ACC112 (cell line): ENCODE data around the gene PPP1R15B.

Experiments used
- H2AFZ ChIP-seq: fragments of 200-600 bp; sonication (generic); one replicate; pipeline ENCODE4 v1.6.0; 2017; ENCODE audit warnings: antibody characterized with exemption, low read length; ENCODE audit not compliant: unreplicated experiment
- H3K27ac ChIP-seq: fragments of 200-600 bp; sonication (generic); 2 replicates; pipeline ENCODE4 v1.5.1; 2014; ENCODE audit warnings: low read depth, mild to moderate bottlenecking, antibody characterized with exemption, low read length, moderate library complexity
- H3K27me3 ChIP-seq: fragments of 200-600 bp; sonication (generic); 2 replicates; pipeline ENCODE4 v1.6.1; 2014; ENCODE audit warnings: mild to moderate bottlenecking, antibody characterized with exemption, low read length, moderate library complexity, mixed read lengths; ENCODE audit not compliant: insufficient read depth
- H3K36me3 ChIP-seq: fragments of 200-600 bp; sonication (generic); 2 replicates; pipeline ENCODE4 v1.6.1; 2016; ENCODE audit warnings: mild to moderate bottlenecking, antibody characterized with exemption, low read length, moderate library complexity, mixed read lengths; ENCODE audit not compliant: insufficient read depth
- H3K4me1 ChIP-seq: fragments of 200-600 bp; sonication (generic); one replicate; pipeline ENCODE4 v1.6.1; 2016; ENCODE audit warnings: low read length, mixed read lengths; ENCODE audit not compliant: insufficient read depth, unreplicated experiment, control insufficient read depth
- H3K4me3 ChIP-seq: fragments of 200-600 bp; sonication (generic); 2 replicates; pipeline ENCODE4 v1.5.1; 2014; ENCODE audit warnings: mild to moderate bottlenecking, low read depth, low read length
- H3K79me2 ChIP-seq: fragments of 200-600 bp; sonication (generic); one replicate; pipeline ENCODE4 v1.6.0; 2016; ENCODE audit warnings: low read length; ENCODE audit not compliant: control insufficient read depth, unreplicated experiment, insufficient read depth

PPP1R15B gene

DNA sequence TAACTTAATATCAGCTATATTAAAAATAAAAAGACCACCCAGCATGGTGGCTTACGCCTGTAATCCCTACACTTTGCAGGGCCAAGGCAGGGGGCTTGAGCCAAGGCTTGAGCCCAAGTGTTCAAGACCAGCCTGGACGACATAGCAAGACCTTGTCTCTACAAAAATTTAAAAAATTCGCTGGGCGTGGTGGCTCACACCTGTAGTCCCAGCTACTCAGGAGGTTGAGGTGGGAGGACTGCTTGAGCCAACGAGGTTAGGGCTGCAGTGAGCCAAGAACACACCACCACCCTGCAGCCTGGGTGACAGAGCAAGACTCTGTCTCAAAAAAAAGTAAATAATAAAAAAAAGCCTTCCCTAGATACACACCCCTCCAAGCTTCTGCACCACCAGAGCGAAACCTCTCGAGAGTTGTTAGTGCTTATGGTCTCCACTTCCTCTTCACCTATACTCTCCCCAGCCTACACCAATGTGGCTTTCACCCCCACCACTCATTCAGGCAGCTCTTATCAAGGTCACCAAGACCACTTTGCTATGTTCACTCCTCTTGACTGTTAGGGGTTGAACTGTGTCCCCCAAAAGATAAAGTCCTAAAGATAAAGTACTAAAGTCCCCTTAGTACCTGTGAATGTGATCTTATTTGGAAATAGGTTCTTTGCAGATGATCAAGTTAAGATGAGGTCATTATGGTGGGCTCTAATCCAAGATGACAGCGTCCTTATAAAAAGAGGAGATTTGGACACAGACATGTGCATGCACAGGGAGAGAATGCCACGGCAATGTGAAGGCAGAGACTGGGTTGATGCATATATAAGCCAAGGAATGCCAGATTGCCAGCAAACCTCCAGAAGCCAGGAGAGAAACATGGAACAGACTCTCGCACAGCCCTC is 6.8 kb upstream of the PPP1R15B start:
- peaks cover 27% of the 10 kb centered on the region for H3K4me1 ChIP-seq
- H3K27me3 ChIP-seq = no peaks in the 10 kb centered on the region
- no peak overlapping the region for H2AFZ ChIP-seq
- no peaks in the 10 kb centered on the region for H3K36me3 ChIP-seq
- H3K27ac ChIP-seq = peak overlapping the region; percentile 94
- no peaks in the 10 kb centered on the region for H3K79me2 ChIP-seq
- H3K4me3 ChIP-seq = no peak overlapping the region; the same call in 1 of the 2 replicates

DNA sequence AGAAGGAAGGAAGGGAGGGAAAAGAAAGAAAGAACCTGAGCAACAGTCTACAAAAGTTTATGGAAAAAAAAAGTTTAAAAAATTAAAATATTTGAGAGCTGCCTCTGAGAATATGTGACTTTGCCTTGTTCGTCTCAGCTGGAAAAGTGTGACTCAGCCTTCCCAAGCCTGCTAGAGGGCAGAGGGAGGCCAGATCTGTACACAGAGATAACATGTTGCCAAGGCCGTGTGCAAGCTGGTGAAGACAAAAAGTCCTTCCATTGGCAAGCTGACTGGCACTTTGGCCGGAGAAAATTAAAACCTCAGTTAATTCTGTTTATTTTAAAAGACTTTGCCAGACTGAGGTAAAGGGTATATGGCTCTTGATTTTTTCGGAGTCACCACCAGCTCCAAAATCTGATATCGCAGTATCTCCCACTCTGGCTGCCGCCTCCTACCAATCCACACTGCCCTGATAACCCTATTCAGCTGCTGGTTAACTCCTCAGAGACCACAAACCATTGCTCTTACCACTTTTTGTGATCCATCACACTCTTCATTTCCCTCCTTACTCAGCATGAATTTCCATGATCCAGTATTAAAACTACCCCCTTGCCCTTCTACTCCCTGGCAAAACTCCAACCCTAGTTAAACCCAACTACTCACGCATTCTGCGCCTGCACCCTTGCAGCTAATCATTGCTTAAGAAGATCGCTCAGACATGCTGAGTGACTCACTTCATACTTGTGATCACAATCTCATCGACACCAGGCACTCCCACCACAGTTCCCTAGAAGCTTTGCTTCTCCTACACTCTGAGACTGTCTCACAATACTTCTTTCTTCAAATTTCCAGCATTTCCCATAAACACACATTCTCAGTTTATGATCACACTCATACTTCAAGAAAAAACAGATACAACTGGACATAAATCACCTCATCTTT is 5.7 kb upstream of the PPP1R15B start:
- Histone ChIP-seq H3K4me3 (peak overlapping the region; percentile 59), H3K36me3 (no peaks in the 10 kb centered on the region), H2AFZ (no peak overlapping the region), H3K79me2 (no peaks in the 10 kb centered on the region), H3K27ac (peak overlapping the region; percentile 94), H3K4me1 (peaks cover 22% of the 10 kb centered on the region), H3K27me3 (no peaks in the 10 kb centered on the region)

DNA sequence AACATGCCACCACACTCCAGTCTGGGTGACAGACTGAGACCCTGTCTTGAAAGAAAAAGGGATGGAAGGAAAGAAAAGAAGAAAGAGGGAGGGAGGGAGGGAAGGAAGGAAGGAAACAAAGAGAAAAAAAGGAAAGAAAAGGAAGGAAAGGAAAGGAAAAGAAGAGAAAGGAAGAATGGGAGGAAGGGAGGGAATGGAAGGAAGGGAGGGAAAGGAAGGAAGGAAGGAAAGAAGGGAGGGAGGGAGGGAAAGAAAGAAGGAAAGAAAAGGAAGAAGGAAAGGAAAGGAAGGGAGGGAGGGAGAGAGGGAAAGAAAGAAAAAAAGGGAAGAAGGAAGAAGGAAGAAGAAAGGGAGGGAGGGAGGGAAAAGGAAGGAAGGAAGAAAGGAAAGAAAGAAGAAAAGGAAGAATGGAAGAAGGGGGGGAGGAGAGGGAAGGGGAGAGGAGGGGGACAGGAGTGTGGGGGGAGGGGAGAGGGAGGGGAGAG is 5.0 kb upstream of the PPP1R15B start:
- H3K4me1 ChIP-seq = peaks cover 22% of the 10 kb centered on the region
- no peaks in the 10 kb centered on the region for H3K36me3 ChIP-seq
- H3K79me2 ChIP-seq = no peaks in the 10 kb centered on the region
- H3K4me3 ChIP-seq = no peak overlapping the region
- H3K27me3 ChIP-seq = no peaks in the 10 kb centered on the region
- H3K27ac ChIP-seq = peak overlapping the region; percentile 94
- H2AFZ ChIP-seq = no peak overlapping the region

DNA sequence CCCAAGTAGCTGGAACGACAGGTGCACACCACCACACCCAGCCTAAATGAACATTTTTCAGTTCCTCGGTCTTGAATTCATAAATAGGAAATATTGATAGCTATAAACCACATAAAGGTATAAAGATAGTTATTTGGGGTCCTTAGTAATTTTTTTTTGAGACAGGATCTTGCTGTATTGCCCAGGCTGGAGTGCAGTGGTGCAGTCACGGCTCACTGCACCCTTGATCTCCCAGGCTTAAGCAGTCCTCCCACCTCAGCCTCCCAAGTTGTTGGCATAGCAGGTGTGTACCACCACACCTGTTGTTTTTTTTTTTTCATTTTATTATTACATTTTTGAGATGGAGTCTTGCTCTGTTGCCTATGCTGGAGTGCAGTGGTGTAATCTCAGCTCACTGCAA is 3.7 kb upstream of the PPP1R15B start:
- peaks cover 4% of the 10 kb centered on the region; the same call in 1 of the 2 replicates for H3K36me3 ChIP-seq
- H3K27me3 ChIP-seq = no peaks in the 10 kb centered on the region
- H3K4me3 ChIP-seq = no peak overlapping the region
- H3K27ac ChIP-seq = no peak overlapping the region
- no peak overlapping the region for H2AFZ ChIP-seq
- peaks cover 13% of the 10 kb centered on the region for H3K79me2 ChIP-seq
- H3K4me1 ChIP-seq = peaks cover 22% of the 10 kb centered on the region

DNA sequence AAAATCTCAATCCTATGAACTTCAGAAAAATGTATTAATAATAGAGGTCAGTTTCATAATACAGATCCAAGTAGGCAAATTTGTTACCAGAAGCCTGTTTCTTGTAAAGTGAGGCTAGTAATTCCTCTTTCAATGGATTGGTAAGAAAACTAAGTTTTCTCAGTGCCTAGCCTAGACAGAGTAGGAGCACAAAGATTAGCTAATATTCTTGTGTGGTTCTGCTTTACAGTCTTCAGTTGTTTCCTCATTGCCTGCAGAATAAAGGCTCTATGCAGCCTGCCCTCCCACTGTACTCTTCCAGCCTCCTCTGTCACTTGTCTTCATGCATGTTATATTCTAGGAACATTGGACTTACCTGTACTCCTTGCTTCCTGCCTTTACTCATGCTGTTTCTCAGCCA is 2.4 kb upstream of the PPP1R15B start:
- H3K4me1 ChIP-seq = peaks cover 17% of the 10 kb centered on the region
- H3K27ac ChIP-seq = no peak overlapping the region
- peaks cover 26% of the 10 kb centered on the region for H3K79me2 ChIP-seq

DNA sequence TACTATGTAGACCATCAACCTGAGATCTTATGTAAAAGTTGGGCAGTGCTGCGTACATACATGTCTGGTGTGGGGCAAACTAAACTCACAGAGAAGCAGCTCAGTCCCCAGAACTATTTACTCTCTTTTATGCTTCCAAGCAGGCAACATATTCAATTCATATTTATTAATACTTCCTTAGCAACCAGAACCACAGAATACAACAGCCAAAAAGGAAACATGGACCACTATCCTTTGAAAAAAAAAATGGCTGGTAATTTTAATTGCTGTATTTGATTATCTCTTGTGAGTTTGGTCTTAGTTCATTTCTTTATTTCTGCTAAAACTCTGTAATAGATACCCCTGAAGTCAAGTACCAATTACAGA is 1.5 kb upstream of the PPP1R15B start:
- H3K79me2 ChIP-seq = peaks cover 34% of the 10 kb centered on the region
- no peak overlapping the region for H3K4me3 ChIP-seq
- peak overlapping the region; percentile 17; the same call in 1 of the 2 replicates for H3K27ac ChIP-seq
- H3K36me3 ChIP-seq = peaks cover 22% of the 10 kb centered on the region; the same call in 1 of the 2 replicates
- H3K4me1 ChIP-seq = peaks cover 8% of the 10 kb centered on the region
- H2AFZ ChIP-seq = no peak overlapping the region
- H3K27me3 ChIP-seq = no peaks in the 10 kb centered on the region

More for the DNA sequence above, 2.4 kb upstream of the PPP1R15B start:
- Histone ChIP-seq H3K27me3 (no peaks in the 10 kb centered on the region), H3K36me3 (peaks cover 17% of the 10 kb centered on the region; the same call in 1 of the 2 replicates), H3K4me3 (no peak overlapping the region), H2AFZ (no peak overlapping the region)

DNA sequence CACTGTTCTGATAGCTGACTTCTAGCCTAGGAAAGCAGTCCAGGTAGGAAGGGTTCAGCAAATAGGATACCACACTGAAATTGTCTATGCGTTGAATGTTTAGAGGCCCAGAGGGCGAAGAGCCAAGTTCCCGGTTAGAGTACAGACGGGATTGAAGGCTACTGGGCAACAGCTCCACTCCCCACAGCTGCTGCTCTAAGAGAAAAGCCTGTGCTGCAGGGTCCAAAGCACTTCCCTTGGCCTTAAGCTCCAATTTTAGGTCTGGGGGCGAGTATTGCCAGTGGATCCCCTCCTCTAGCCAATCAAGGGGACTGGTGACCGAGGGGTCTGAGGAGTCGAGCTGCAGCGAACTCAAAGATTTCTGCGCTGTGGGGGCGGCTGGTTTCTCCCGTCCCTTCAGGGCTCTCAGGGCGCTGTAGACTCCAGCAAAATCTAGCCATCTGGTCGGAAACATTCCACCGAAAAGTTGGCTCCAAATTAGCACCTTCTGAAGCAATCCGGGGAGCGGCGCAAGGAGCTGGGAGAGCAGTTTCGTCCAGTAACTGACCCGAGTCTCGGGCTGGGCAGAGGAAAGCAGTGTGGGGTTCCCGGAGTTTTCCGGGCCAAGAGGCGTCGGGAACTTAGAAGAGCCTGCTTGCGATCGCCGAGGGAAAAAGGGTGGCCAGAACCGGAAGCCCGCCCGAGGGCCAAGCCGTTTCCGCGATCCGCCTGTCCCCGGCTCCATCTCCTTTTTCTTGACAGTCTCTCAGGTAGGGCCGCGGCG is 748 bp downstream of the PPP1R15B start:
- Histone ChIP-seq H3K4me3 (peak overlapping the region; percentile 99), H3K27me3 (no peaks in the 10 kb centered on the region), H2AFZ (no peak overlapping the region), H3K4me1 (peaks cover 6% of the 10 kb centered on the region), H3K79me2 (peaks cover 57% of the 10 kb centered on the region), H3K36me3 (peaks cover 36% of the 10 kb centered on the region), H3K27ac (peak overlapping the region; percentile 98)

DNA sequence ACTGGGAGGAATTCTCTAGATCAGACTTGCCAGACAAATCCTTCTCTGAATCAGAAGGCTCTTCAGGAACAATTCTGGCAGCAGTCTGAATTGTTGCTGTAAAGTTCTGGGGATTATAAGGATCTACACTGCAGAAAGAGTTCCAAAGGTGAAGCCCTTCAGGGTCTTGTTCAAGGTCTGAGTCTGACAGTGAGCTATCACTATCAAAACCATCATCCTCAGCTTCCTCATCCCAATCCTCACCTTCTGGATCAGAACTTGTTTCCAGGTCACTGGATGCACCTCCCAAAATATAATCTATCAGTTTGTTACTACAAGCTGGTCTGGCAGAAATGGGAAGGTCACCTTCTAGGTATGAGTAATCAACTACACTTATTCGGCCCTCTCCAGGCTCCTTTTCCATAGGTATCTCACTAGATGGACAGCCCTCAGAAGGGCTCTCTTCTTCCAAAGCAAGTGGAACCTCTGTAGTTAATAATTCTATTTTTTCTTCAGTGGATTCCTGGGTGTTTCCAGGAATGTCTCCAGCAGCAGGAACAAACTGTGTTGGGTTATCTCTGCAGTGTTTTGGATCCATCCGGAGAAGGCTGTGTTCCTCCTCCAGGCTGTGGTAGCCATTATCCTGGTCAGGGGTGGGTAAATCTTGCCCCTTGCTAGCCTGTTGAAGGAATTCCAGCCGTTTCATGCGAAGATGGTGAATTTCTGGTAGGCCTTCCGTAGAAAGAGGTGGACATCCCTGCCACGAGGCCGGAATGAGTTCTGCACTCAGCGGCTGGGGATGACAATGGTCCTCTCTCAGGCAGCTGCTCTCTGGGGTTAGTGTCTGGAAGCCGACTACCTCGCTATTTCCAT is 1.6 kb downstream of the PPP1R15B start:
- Histone ChIP-seq H3K4me3 (peak overlapping the region; percentile 99), H2AFZ (no peak overlapping the region), H3K27me3 (no peaks in the 10 kb centered on the region), H3K27ac (peak overlapping the region; percentile 98), H3K4me1 (peaks cover 11% of the 10 kb centered on the region), H3K36me3 (peaks cover 44% of the 10 kb centered on the region), H3K79me2 (peaks cover 65% of the 10 kb centered on the region)

DNA sequence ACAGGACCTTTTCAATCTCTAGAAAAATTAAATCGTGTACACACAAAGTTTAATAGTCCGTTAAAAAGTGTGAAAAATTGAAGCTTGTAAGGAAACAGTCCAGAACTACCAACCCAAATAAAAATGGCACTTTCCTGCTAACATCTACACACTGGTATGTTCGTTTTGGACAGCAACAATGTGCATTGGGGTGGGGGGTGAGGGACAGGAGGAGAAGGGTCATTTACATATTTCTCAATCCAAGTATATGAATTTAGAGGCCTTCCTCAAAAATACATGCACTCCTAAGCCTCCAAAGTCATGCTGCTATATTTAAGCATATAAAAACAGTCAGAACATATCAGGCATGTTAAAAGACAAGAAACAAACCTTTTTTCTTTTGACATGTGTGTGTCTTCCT is 2.5 kb downstream of the PPP1R15B start:
- peaks cover 11% of the 10 kb centered on the region for H3K4me1 ChIP-seq
- no peak overlapping the region for H2AFZ ChIP-seq
- H3K36me3 ChIP-seq = peaks cover 51% of the 10 kb centered on the region
- H3K79me2 ChIP-seq = peaks cover 75% of the 10 kb centered on the region
- peak overlapping the region; percentile 99 for H3K4me3 ChIP-seq
- H3K27ac ChIP-seq = peak overlapping the region; percentile 98; the same call in 1 of the 2 replicates
- no peaks in the 10 kb centered on the region for H3K27me3 ChIP-seq
